H1 (cell line): ENCODE measurements around the gene ZNF550.
A peak's percentile ranks its signal among the peaks of the same experiment; 100 is the strongest.

Source experiments
- BRCA1 ChIP-seq: IDR thresholded peaks from 2 replicates; pipeline ENCODE4 v1.6.1; 2012; ENCODE audit warnings: low read depth, low read length, improper control_type of control experiment
- EP300 ChIP-seq, 2 experiments: IDR thresholded peaks; 1 replicate in 1 of 2; 2 replicates in 1 of 2; pipeline ENCODE4 v1.6.1; 2011 to 2012; ENCODE audit warnings: low read depth in 2 of 2, low read length in 2 of 2, mild to moderate bottlenecking in 2 of 2, borderline replicate concordance in 1 of 2, inconsistent platforms in 1 of 2, moderate library complexity in 1 of 2
- KDM1A ChIP-seq: fragments of 200-600, 300-600 bp; sonication (generic); IDR thresholded peaks from 2 replicates; pipeline ENCODE4 v1.7.1; 2016; ENCODE audit warnings: mild to moderate bottlenecking, low read length, borderline replicate concordance
- PHF8 ChIP-seq: fragments of 200-600 bp; sonication (generic); conservative IDR thresholded peaks from 2 replicates; pipeline ENCODE4 v1.7.1; 2012; ENCODE audit warnings: low read depth, mild to moderate bottlenecking, inconsistent platforms, low read length, moderate library complexity
- POLR2AphosphoS5 ChIP-seq: IDR thresholded peaks from 2 replicates; pipeline ENCODE4 v1.6.1; 2011; ENCODE audit warnings: low read depth, low read length
- SIX5 ChIP-seq: IDR thresholded peaks from 2 replicates; pipeline ENCODE4 v1.6.1; 2011; ENCODE audit warnings: mild to moderate bottlenecking, low read depth, low read length
- SP1 ChIP-seq: IDR thresholded peaks from 2 replicates; pipeline ENCODE4 v1.6.1; 2011; ENCODE audit warnings: low read depth, low read length
- TAF1 ChIP-seq: IDR thresholded peaks from 2 replicates; pipeline ENCODE4 v1.6.1; 2011; ENCODE audit warnings: mild to moderate bottlenecking, low read depth, low read length
- ZNF274 ChIP-seq: IDR thresholded peaks from 2 replicates; pipeline ENCODE4 v1.7.0; 2012; ENCODE audit warnings: low read length, borderline replicate concordance; ENCODE audit errors: extremely low read depth
- TF ChIP-seq, protein P1 (sequence below): IDR thresholded peaks from 2 replicates; pipeline ENCODE4 v1.6.1; 2011; ENCODE audit warnings: low read length, improper control_type of control experiment
- TF ChIP-seq, protein P2 (sequence below), 3 experiments: IDR thresholded peaks; 1 replicate in 2 of 3; 2 replicates in 1 of 3; pipeline versions ENCODE4 v1.5.1 to v1.6.1; 2011; ENCODE audit warnings: low read length in 3 of 3, mild to moderate bottlenecking in 3 of 3, inconsistent platforms in 2 of 3, low read depth in 1 of 3, moderate library complexity in 1 of 3; ENCODE audit not compliant: insufficient read depth in 1 of 3; ENCODE audit errors: control extremely low read depth in 1 of 3
- TF ChIP-seq, protein P3 (sequence below): IDR thresholded peaks from 2 replicates; pipeline ENCODE4 v1.6.1; 2011; ENCODE audit warnings: low read depth, mild to moderate bottlenecking, low read length; ENCODE audit not compliant: insufficient read depth
- TF ChIP-seq, protein P4 (sequence below): IDR thresholded peaks from 2 replicates; pipeline ENCODE4 v1.6.1; 2012; ENCODE audit warnings: inconsistent platforms

DNA sequence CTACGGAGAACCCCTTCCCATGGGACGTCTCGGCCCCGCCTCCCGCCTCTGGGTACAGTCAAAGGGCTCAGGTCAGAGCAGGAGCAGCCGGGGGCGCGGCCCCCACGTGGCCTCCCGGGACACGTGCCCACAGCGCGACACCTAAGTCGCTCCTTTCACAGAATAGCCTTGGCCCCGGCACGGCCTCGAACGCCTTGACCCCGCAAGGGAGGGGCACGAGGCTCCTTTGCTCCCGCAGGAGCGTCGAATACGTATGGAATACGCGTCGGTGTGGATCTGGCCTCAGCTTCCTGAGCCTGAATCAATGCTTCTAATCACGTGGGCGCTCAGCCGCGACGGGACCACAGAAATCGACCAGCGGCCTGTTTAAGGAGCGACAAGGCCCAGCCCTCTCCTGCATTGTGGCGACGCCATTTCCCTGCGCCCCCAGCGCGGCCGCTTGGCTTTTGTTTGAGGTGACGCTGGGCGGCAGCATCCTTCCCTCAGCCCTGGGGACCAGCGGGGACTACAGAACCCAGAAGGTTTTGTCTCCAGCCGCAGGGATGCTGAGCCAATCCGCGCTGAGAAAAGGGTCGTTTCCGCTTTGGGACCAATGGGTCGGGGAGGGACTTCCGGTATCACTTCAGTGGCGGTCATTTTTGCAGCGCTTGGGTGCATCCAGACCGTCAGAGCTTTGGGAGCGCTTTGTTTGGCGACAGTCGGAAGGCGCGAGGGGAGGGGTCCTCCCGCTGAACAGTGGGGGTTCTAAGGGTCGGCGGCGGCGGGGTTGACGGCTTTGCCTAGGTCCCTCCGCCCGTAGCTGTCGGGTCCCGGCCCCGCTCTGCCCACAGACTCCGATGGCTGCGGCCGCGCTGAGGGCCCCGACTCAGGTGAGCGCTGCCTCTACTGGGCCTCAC is 24.1 kb upstream of the ZNF550 start, which contains the start of gene ZIK1:
- TF ChIP-seq TAF1 (peak; percentile 84), EP300 (IDR thresholded peaks at IDR 0.05; ENCODE audit: borderline replicate concordance in 1 of 2, low read depth in 2 of 2, low read length in 2 of 2) (no peak), SP1 (0 out of 2 replicates have a peak, but pooled peaks have one; percentile 5), ZNF274 (no peak), POLR2AphosphoS5 (peak; percentile 62), SIX5 (peak; percentile 42; the same call in 1 of the 2 replicates), KDM1A (no peak), PHF8 (peak; percentile 64), BRCA1 (no peak)
- TF ChIP-seq, protein P1, sequence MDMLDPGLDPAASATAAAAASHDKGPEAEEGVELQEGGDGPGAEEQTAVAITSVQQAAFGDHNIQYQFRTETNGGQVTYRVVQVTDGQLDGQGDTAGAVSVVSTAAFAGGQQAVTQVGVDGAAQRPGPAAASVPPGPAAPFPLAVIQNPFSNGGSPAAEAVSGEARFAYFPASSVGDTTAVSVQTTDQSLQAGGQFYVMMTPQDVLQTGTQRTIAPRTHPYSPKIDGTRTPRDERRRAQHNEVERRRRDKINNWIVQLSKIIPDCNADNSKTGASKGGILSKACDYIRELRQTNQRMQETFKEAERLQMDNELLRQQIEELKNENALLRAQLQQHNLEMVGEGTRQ: peak; percentile 82
- TF ChIP-seq, protein P2, sequence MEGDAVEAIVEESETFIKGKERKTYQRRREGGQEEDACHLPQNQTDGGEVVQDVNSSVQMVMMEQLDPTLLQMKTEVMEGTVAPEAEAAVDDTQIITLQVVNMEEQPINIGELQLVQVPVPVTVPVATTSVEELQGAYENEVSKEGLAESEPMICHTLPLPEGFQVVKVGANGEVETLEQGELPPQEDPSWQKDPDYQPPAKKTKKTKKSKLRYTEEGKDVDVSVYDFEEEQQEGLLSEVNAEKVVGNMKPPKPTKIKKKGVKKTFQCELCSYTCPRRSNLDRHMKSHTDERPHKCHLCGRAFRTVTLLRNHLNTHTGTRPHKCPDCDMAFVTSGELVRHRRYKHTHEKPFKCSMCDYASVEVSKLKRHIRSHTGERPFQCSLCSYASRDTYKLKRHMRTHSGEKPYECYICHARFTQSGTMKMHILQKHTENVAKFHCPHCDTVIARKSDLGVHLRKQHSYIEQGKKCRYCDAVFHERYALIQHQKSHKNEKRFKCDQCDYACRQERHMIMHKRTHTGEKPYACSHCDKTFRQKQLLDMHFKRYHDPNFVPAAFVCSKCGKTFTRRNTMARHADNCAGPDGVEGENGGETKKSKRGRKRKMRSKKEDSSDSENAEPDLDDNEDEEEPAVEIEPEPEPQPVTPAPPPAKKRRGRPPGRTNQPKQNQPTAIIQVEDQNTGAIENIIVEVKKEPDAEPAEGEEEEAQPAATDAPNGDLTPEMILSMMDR (IDR thresholded peaks at IDR 0.05; ENCODE audit: control extremely low read depth in 1 of 3, insufficient read depth in 1 of 3, low read depth in 1 of 3, low read length in 3 of 3): peak; percentile 13 to 15 (median 15); a peak in 3 of 4 replicates
- TF ChIP-seq, protein P3, sequence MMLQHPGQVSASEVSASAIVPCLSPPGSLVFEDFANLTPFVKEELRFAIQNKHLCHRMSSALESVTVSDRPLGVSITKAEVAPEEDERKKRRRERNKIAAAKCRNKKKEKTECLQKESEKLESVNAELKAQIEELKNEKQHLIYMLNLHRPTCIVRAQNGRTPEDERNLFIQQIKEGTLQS: 0 out of 2 replicates have a peak, but pooled peaks have one; percentile 24
- TF ChIP-seq, protein P4, sequence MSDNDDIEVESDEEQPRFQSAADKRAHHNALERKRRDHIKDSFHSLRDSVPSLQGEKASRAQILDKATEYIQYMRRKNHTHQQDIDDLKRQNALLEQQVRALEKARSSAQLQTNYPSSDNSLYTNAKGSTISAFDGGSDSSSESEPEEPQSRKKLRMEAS: peak; percentile 99
